ENCODE data around the gene ZNF101. TPM values are rescaled to one million over a fixed set of nuclear protein-coding genes. Genes with fewer than 3 reads are reported as not detected.

ZNF101 gene
- total RNA-seq, 1 experiment from 2014 or later: 14.5 TPM

GRCh38 chr19:19633711-19634515, 34.7 kb upstream of the ZNF101 start:
- Histone ChIP-seq H3K27ac (ENCODE audit: low read depth, low read length, poor library complexity, severe bottlenecking) (no peak overlapping the region), H3K36me3 (ENCODE audit: insufficient read depth, low read length, poor library complexity, severe bottlenecking) (no peaks in the 10 kb centered on the region), H3K4me3 (ENCODE audit: low read depth, low read length, poor library complexity, severe bottlenecking) (no peak overlapping the region), H3K27me3 (replicated peaks; ENCODE audit: insufficient read depth, low read depth, low read length, poor library complexity) (no peaks in the 10 kb centered on the region), H3K9me3 (ENCODE audit: low read depth, low read length, poor library complexity, severe bottlenecking) (no peaks in the 10 kb centered on the region), H3K4me1 (ENCODE audit: insufficient read depth, low read length, poor library complexity, severe bottlenecking) (peaks cover under 1% of the 10 kb centered on the region)
- ChIA-PET POLR2A (ENCODE audit: low non-redundant PET) (no interaction called here), CTCF (no interaction called here)
- TF ChIP-seq CTCF (conservative IDR thresholded peaks at IDR 0.05; ENCODE audit: low read depth, low read length) (no peak), EZH2 (IDR thresholded peaks at IDR 0.05; ENCODE audit: borderline replicate concordance, low read depth, low read length, poor library complexity, severe bottlenecking) (no peak)
- intact Hi-C loops (cut with micrococcal nuclease; ENCODE audit: unreplicated experiment): no loop called here
- no peak for DNase-seq (ENCODE audit: low spot score)
- BruUV-seq (replicated peaks): no TSS peak

DNA sequence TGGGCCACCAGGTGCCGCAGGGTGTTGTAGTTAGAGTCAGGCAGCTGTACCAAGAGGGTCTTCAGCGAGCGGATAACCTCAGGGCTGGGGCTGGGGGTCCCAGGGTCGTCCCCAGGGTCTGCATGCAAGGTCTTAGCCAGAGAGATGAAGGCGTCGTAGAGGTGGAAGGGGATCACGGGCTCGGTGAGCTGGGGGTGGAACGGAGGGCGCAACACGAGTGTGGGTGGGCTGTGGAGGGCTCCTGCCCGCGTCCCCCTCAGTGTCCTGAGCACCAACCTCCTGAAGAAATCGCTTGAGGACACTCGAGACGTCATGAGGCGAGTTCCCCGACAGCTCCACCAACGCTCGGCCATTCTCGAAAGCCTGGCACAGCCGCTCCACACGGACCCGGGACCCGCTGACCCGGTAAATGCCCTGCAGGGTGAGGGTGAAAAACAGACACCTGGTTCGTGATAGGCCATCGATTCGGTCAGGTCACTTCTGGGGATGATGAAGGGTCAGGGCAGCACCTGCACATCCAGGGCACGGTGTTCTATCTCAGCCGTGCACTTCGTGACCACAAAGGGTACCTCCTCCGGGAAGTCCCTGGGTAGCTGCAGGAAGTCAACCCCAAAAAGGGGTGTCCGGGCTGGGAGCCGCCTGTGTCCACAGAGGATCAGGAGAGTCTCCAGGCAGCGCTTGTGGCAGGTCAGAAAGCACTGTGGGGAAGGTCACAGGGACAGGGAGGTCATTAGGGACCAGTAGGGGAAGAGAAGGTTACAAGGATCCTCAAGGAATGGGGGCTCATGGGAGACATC, 33.9 kb upstream of the ZNF101 start:
- H3K4me3 ChIP-seq (ENCODE audit: low read depth, low read length, poor library complexity, severe bottlenecking): no peak overlapping the region
- H3K27me3 ChIP-seq (replicated peaks; ENCODE audit: insufficient read depth, low read depth, low read length, poor library complexity): no peaks in the 10 kb centered on the region
- no peaks in the 10 kb centered on the region for H3K4me1 ChIP-seq (ENCODE audit: insufficient read depth, low read length, poor library complexity, severe bottlenecking)
- intact Hi-C loops (cut with micrococcal nuclease; ENCODE audit: unreplicated experiment): no loop called here
- DNase-seq (ENCODE audit: low spot score): no peak
- H3K36me3 ChIP-seq (ENCODE audit: insufficient read depth, low read length, poor library complexity, severe bottlenecking): no peaks in the 10 kb centered on the region
- ChIA-PET POLR2A (ENCODE audit: low non-redundant PET) (no interaction called here), CTCF (no interaction called here)
- no TSS peak for BruUV-seq (replicated peaks)
- no peak for TF ChIP-seq CTCF (conservative IDR thresholded peaks at IDR 0.05; ENCODE audit: low read depth, low read length)
- TF ChIP-seq EZH2 (IDR thresholded peaks at IDR 0.05; ENCODE audit: borderline replicate concordance, low read depth, low read length, poor library complexity, severe bottlenecking): no peak
- no peaks in the 10 kb centered on the region for H3K9me3 ChIP-seq (ENCODE audit: low read depth, low read length, poor library complexity, severe bottlenecking)
- H3K27ac ChIP-seq (ENCODE audit: low read depth, low read length, poor library complexity, severe bottlenecking): no peak overlapping the region

- POLR2A ChIA-PET (ENCODE audit: low non-redundant PET): no interaction called here
Observed at GRCh38 chr19:19635313-19635702, 33.3 kb upstream of the ZNF101 start.

More at GRCh38 chr19:19635313-19635702, 33.3 kb upstream of the ZNF101 start:
- Histone ChIP-seq H3K36me3 (ENCODE audit: insufficient read depth, low read length, poor library complexity, severe bottlenecking) (no peaks in the 10 kb centered on the region), H3K4me1 (ENCODE audit: insufficient read depth, low read length, poor library complexity, severe bottlenecking) (no peaks in the 10 kb centered on the region), H3K27ac (ENCODE audit: low read depth, low read length, poor library complexity, severe bottlenecking) (no peak overlapping the region), H3K4me3 (ENCODE audit: low read depth, low read length, poor library complexity, severe bottlenecking) (no peak overlapping the region), H3K9me3 (ENCODE audit: low read depth, low read length, poor library complexity, severe bottlenecking) (no peaks in the 10 kb centered on the region), H3K27me3 (replicated peaks; ENCODE audit: insufficient read depth, low read depth, low read length, poor library complexity) (no peaks in the 10 kb centered on the region)
- TF ChIP-seq CTCF (conservative IDR thresholded peaks at IDR 0.05; ENCODE audit: low read depth, low read length): no peak
- TF ChIP-seq EZH2 (IDR thresholded peaks at IDR 0.05; ENCODE audit: borderline replicate concordance, low read depth, low read length, poor library complexity, severe bottlenecking): no peak
- no peak for DNase-seq (ENCODE audit: low spot score)
- intact Hi-C loops (cut with micrococcal nuclease; ENCODE audit: unreplicated experiment): no loop called here
- CTCF ChIA-PET: interaction anchor here (0.8 kb wide), 1 partner anchor 103 kb away, joined by 4 read pairs; no protein-coding TSS in a partner anchor
- no TSS peak for BruUV-seq (replicated peaks)

Measured in A673 (cell line).